GM20000 (cell line): ENCODE results near the gene THBS2.

ENCODE experiments used
- DNase-seq: peaks from one replicate; pipeline ENCODE4 v3.0.0; 2012; ENCODE audit warnings: low spot score
- TF ChIP-seq, protein P1 (sequence below): IDR thresholded peaks from 2 replicates; pipeline ENCODE4 v1.5.1; 2012; ENCODE audit warnings: mild to moderate bottlenecking, control low read depth; ENCODE audit errors: extremely low read depth, missing control alignments

Gene THBS2

DNA sequence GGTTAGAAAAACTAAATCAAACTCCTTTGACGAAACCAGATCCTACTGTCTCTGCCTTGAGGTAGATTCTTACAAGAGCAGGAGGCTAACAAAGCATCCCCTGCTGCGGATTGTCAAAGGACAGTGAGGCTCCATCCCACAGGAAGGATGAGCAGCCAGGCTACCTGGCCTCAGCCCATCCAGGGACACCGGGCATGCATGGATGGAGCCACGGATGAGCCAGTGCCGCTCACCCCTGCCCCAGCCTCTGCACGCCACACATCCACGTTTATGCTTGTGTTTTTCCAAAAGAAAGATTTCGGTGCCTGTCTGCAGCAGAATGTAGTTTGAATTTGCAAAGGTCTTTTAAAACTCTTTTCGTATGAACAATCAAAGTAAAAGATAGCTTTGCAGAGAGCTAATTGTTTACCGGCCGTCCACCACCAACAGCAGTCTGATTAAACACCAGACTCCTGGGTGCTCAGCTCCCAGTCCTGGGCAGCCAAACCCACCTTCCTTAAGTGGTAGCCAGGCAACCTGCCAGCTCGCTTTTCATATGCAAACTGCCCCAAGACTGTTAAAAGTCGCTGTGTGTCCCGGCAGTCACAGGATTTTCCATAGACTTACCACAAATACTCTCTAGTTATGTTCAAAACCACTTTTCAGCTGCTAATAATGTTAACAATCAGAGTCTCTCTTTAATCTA lies 999 bp downstream of the THBS2 start:
- TF ChIP-seq, protein P1, sequence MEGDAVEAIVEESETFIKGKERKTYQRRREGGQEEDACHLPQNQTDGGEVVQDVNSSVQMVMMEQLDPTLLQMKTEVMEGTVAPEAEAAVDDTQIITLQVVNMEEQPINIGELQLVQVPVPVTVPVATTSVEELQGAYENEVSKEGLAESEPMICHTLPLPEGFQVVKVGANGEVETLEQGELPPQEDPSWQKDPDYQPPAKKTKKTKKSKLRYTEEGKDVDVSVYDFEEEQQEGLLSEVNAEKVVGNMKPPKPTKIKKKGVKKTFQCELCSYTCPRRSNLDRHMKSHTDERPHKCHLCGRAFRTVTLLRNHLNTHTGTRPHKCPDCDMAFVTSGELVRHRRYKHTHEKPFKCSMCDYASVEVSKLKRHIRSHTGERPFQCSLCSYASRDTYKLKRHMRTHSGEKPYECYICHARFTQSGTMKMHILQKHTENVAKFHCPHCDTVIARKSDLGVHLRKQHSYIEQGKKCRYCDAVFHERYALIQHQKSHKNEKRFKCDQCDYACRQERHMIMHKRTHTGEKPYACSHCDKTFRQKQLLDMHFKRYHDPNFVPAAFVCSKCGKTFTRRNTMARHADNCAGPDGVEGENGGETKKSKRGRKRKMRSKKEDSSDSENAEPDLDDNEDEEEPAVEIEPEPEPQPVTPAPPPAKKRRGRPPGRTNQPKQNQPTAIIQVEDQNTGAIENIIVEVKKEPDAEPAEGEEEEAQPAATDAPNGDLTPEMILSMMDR: no peak
- DNase-seq: no peak

DNA sequence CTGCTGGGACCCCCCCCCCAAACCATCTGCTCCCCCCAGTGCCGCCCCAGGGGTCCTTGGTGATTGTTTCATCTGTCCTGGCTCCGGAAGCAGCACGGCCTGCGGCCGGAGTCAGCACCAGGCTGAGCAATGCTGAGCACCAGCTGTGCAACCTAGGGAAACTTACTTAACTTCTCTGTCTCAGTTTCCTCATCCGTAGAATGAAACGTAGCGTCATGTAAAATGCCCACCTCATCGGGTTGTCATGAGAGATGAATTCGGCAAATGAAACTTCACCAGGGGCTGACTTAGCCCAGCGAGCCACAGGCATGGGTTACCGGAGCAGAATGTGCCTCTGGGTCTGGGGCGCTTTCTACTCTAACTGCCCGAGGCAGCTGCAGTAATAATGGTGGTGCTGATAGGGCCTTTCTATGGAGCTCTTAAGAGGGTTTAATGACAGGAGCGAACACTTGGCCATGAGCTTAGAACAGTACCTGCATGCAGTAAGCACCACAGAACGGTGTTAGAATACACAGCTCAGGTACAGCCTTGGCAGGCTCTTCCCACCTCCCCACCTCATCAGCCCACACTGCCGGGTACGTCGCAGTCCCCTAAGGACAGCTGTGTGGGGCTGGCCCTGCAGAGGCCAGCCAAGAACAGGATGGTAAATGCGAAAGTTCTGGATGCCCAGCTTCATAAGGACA lies 1.7 kb downstream of the THBS2 start:
- TF ChIP-seq, protein P1: no peak
- no peak for DNase-seq

DNA sequence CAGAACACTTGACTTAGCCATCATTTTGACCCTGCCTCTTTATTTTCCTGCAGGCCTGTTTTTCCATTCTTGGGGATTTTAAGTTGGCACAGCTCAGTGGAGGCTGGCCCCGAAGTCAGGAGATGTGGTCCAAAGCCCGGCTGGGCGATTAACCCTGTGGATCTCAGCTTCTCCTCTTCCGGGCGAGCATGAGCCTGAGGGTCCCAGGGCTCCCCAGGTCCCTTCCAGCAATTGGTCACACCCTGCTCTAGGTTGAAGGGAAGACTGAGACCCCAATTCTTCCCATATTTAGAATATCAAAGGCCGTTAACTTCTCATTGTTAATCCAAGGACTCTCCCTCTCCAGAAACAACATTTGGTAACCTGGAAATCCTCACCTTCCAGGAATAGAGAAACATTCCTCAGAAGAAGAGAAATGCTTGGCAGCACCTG lies 2.3 kb downstream of the THBS2 start:
- TF ChIP-seq, protein P1: no peak
- DNase-seq: no peak

DNA sequence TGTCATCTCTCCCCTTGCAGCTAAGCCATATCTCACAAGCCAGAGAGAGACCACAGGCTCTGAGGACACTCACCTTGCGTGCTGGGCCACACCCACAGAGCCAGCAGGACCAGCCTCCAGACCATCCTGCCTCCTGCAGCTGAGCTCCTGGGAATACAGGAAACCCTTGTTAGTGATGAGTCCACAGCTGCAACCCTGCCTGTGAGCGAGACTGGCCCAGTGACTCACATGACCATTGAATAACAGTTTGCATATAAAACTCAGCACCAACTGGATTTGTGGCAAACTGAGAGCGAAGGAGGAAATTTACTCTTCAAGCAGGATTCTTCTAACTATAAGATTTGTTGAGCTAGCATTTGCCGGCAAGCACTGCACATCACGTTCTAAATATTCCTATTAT lies 3.0 kb downstream of the THBS2 start:
- DNase-seq: no peak
- TF ChIP-seq, protein P1: no peak

- no peak for DNase-seq
- TF ChIP-seq, protein P1: no peak
These were observed 4.6 kb downstream of the THBS2 start for GRCh38 chr6:169249057-169249456.

- DNase-seq: no peak
These were observed 5.1 kb downstream of the THBS2 start for GRCh38 chr6:169248521-169248971.

DNA sequence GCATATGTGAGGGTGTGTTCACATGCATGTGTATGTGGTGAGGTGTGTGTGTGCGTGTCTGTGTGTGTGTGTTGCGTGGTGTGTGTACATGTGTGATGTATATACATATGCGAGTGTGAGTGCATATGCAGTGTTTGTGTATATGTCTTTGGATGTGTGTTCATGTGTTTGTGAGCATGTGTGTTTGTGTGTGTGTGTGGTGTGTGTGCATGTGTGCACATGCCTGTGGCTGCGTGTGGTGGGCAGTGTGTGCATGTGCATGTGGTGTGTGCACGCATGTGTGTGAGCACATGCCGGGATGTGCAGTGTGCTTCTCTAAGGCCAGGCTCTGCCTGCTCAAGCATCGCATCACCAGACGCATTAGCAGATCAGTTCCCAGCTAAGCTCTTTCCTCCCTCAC lies 5.7 kb downstream of the THBS2 start:
- TF ChIP-seq, protein P1: no peak
- DNase-seq: no peak

More at GRCh38 chr6:169248521-169248971, 5.1 kb downstream of the THBS2 start:
- TF ChIP-seq, protein P1: no peak
